ENCODE results near the gene RFX3. TPM values are rescaled to one million over a fixed set of nuclear protein-coding genes. Genes with fewer than 3 reads are reported as not detected.

RFX3 gene
- total RNA-seq, 4 donors from 2014 or later, result 8.4 to 15.3 (median 9.7) TPM

DNA sequence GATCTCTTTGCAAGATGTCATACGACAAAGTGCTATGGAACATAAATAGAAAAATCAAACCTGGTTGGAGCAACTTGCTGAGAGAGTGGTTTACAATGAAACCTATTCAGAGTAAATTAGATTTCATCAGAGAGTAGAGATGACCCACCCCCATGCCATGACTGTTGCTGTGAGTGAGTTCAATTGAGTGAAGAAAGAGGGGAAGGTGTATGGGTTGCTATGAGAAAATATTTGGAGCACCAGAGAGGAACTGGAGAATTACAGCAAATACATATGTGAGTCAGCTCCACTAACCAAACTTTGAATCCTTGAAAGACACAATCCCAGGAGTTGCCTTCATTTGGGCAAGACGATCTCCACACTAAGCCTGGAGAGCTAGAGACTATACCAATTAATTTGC is 217.2 kb downstream of the RFX3 start:
- TF ChIP-seq, protein P1, sequence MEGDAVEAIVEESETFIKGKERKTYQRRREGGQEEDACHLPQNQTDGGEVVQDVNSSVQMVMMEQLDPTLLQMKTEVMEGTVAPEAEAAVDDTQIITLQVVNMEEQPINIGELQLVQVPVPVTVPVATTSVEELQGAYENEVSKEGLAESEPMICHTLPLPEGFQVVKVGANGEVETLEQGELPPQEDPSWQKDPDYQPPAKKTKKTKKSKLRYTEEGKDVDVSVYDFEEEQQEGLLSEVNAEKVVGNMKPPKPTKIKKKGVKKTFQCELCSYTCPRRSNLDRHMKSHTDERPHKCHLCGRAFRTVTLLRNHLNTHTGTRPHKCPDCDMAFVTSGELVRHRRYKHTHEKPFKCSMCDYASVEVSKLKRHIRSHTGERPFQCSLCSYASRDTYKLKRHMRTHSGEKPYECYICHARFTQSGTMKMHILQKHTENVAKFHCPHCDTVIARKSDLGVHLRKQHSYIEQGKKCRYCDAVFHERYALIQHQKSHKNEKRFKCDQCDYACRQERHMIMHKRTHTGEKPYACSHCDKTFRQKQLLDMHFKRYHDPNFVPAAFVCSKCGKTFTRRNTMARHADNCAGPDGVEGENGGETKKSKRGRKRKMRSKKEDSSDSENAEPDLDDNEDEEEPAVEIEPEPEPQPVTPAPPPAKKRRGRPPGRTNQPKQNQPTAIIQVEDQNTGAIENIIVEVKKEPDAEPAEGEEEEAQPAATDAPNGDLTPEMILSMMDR (IDR thresholded peaks at IDR 0.05; ENCODE audit: low read depth), result no peak

DNA sequence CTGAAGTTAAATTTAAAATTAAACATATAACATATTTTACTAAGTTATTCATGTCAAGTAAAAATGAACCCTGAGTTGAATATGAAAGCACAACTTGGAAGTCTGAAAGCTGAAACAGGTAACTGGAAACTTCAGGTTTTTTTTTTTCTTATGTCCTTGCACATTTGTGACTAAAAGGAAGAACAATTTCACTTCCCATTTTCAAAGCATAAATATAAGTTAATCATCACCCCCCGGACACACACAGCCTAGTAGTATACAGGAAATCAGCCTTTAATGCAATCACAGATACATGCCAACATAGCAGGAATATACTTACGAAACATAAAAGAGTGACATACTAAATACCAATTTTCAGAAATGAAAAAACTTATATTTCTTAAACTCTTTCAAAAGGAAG is 225.9 kb downstream of the RFX3 start:
- TF ChIP-seq, protein P1 (IDR thresholded peaks at IDR 0.05; ENCODE audit: low read depth), result no peak

- TF ChIP-seq, protein P1 (IDR thresholded peaks at IDR 0.05; ENCODE audit: low read depth), result no peak
Measured at GRCh38 chr9:3296536-3296935, 229.3 kb downstream of the RFX3 start.

DNA sequence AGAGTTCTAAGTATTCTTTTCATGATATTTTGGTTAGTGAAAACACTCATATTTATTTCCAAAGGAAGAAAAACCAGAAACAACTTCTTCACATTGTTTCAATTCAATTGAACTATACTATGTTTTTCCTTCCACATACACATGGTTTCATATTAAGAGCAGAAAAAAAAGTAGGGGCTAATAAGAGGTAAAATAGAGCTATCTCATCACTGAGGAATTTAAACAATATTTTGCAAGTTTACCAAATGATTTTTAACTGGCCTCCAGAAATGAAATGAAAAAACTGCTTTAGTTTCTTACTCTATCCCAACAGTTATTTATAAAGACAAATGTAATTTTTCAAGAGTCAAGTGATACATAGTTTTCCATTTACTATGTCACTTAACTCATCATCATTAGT is 233.5 kb downstream of the RFX3 start:
- TF ChIP-seq, protein P1 (IDR thresholded peaks at IDR 0.05; ENCODE audit: low read depth), result no peak

DNA sequence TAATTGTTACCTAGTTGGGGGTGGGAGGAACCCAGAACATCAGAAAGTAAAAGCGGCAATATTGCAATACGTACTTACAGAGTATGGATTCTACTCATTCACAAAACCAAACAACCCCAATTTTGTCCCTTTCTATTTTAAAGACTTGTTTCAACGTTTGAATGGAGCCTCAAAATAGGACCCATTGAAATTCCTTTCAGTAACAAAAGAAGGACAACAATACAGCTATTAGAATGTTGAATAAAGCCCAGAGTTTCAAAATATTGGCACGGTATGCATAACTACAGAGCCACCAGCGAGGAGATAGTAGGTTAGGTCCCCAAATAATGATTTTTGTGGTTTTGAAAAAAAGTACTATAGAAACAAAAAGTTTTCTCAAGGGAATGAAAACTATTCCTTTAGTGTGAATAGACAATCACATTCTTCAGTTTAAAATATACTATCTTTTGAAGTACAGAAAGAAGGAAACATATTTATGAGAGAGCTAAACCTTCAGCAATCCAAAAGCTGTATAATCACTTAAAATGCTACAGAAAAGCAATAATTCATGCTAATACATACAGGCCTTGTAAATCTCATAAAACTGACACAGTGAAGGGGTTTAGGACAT is 235.5 kb downstream of the RFX3 start:
- TF ChIP-seq, protein P1 (IDR thresholded peaks at IDR 0.05; ENCODE audit: low read depth), result no peak

GRCh38 chr9:3288686-3289085 is 237.1 kb downstream of the RFX3 start:
- TF ChIP-seq, protein P1 (IDR thresholded peaks at IDR 0.05; ENCODE audit: low read depth), result no peak

- TF ChIP-seq, protein P1 (IDR thresholded peaks at IDR 0.05; ENCODE audit: low read depth), result no peak
Measured at GRCh38 chr9:3285365-3286161, 240.2 kb downstream of the RFX3 start.

Measured in subcutaneous adipose tissue (tissue), 4 donors.